Stimulated activated CD8-positive, alpha-beta memory T cell treated with anti-CD3 and anti-CD28 coated beads, Interleukin-12 subunit alpha, Interleukin-12 subunit beta, amount 100 ng/mL, for 24 hours (primary cell): ENCODE measurements around the gene SMC5.
"Not testable (repeated sequence)": the region's sequence is repeated elsewhere in the genome, so short reads cannot be mapped to it uniquely, and the experiment has no call there.

Experiments
- DNase-seq: peaks from one replicate; pipeline ENCODE4 v3.0.0-alpha.2; 2020; ENCODE audit errors: extremely low read depth

Gene SMC5

GRCh38 chr9:70263421-70263820 lies 4.6 kb downstream of the SMC5 start:
- DNase-seq = no peak

GRCh38 chr9:70278305-70278704 lies 19.5 kb downstream of the SMC5 start:
- DNase-seq = no peak

- no peak for DNase-seq
Observed at GRCh38 chr9:70283848-70284247, 25.1 kb downstream of the SMC5 start.

- DNase-seq = no peak
Observed at GRCh38 chr9:70285246-70285645, 26.5 kb downstream of the SMC5 start.

GRCh38 chr9:70285981-70286598 lies 27.3 kb downstream of the SMC5 start:
- DNase-seq = no peak

- no peak for DNase-seq
Observed at GRCh38 chr9:70290626-70291025, 31.8 kb downstream of the SMC5 start.

- no peak for DNase-seq
Observed at GRCh38 chr9:70291446-70291845, 32.7 kb downstream of the SMC5 start.

- no peak for DNase-seq
Observed at GRCh38 chr9:70292253-70292652, 33.5 kb downstream of the SMC5 start.

GRCh38 chr9:70293214-70293613 lies 34.4 kb downstream of the SMC5 start:
- DNase-seq = no peak

GRCh38 chr9:70297141-70297540 lies 38.4 kb downstream of the SMC5 start:
- no peak for DNase-seq

GRCh38 chr9:70298245-70298771 lies 39.5 kb downstream of the SMC5 start:
- DNase-seq = no peak

- no peak for DNase-seq
Observed at GRCh38 chr9:70303268-70303667, 44.5 kb downstream of the SMC5 start.

GRCh38 chr9:70304810-70305209 lies 46.0 kb downstream of the SMC5 start:
- no peak for DNase-seq

- no peak for DNase-seq
Observed at GRCh38 chr9:70315389-70315788, 56.6 kb downstream of the SMC5 start.

GRCh38 chr9:70318002-70318401 lies 59.2 kb downstream of the SMC5 start:
- DNase-seq = no peak

GRCh38 chr9:70322096-70322495 lies 63.3 kb downstream of the SMC5 start:
- no peak for DNase-seq

- DNase-seq = no peak
Observed at GRCh38 chr9:70324963-70325362, 66.2 kb downstream of the SMC5 start.

- DNase-seq = not testable (repeated sequence)
Observed at GRCh38 chr9:70328625-70329024, 69.8 kb downstream of the SMC5 start.

- DNase-seq = no peak
Observed at GRCh38 chr9:70340572-70340971, 81.8 kb downstream of the SMC5 start.

GRCh38 chr9:70347046-70347445 lies 88.3 kb downstream of the SMC5 start:
- DNase-seq = no peak

- no peak for DNase-seq
Observed at GRCh38 chr9:70352356-70352755, 93.6 kb downstream of the SMC5 start.

- no peak for DNase-seq
Observed at GRCh38 chr9:70352802-70353201, 94.0 kb downstream of the SMC5 start.

GRCh38 chr9:70355801-70356200 lies 97.0 kb downstream of the SMC5 start:
- DNase-seq = no peak

GRCh38 chr9:70362952-70363351 lies 104.2 kb downstream of the SMC5 start:
- DNase-seq = no peak
